ENCODE results near the gene CEP41. TPM values are rescaled to one million over a fixed set of nuclear protein-coding genes. Genes with fewer than 3 reads are reported as not detected.

CEP41 gene
- total RNA-seq, 1 donor from 2014 or later = 29.3 TPM

GRCh38 chr7:130410868-130411541 is 29.8 kb downstream of the CEP41 start:
- no peak for TF ChIP-seq CTCF (conservative IDR thresholded peaks at IDR 0.05)
- no peaks in the 10 kb centered on the region for H3K27me3 Mint-ChIP-seq (ENCODE audit: low read depth)
- no peaks in the 10 kb centered on the region for H3K36me3 Mint-ChIP-seq (ENCODE audit: low read depth)
- H3K4me3 Mint-ChIP-seq = no peak overlapping the region
- no peak for DNase-seq (ENCODE audit: low read depth, low spot score)
- peaks cover 43% of the 10 kb centered on the region for H3K4me1 Mint-ChIP-seq
- H3K9me3 Mint-ChIP-seq = no peaks in the 10 kb centered on the region
- no peak overlapping the region for H3K27ac Mint-ChIP-seq (ENCODE audit: unreplicated experiment)

GRCh38 chr7:130409712-130410072 is 31.1 kb downstream of the CEP41 start:
- Mint-ChIP-seq H3K27ac (ENCODE audit: unreplicated experiment) (peak overlapping the region; percentile 80), H3K36me3 (ENCODE audit: low read depth) (no peaks in the 10 kb centered on the region)

GRCh38 chr7:130409067-130409711 is 31.6 kb downstream of the CEP41 start:
- no peak overlapping the region for H3K4me3 Mint-ChIP-seq
- H3K4me1 Mint-ChIP-seq = peaks cover 43% of the 10 kb centered on the region
- H3K27ac Mint-ChIP-seq (ENCODE audit: unreplicated experiment) = peak overlapping the region; percentile 57
- H3K36me3 Mint-ChIP-seq (ENCODE audit: low read depth) = no peaks in the 10 kb centered on the region
- no peak for TF ChIP-seq CTCF (conservative IDR thresholded peaks at IDR 0.05)
- H3K9me3 Mint-ChIP-seq = no peaks in the 10 kb centered on the region
- DNase-seq (ENCODE audit: low read depth, low spot score) = no peak
- no peaks in the 10 kb centered on the region for H3K27me3 Mint-ChIP-seq (ENCODE audit: low read depth)

More at GRCh38 chr7:130409712-130410072, 31.1 kb downstream of the CEP41 start:
- Mint-ChIP-seq H3K4me3 (no peak overlapping the region), H3K9me3 (no peaks in the 10 kb centered on the region), H3K27me3 (ENCODE audit: low read depth) (no peaks in the 10 kb centered on the region), H3K4me1 (peaks cover 43% of the 10 kb centered on the region)
- TF ChIP-seq CTCF (conservative IDR thresholded peaks at IDR 0.05) = no peak
- no peak for DNase-seq (ENCODE audit: low read depth, low spot score)

GRCh38 chr7:130405003-130405402 is 35.8 kb downstream of the CEP41 start:
- peaks cover 18% of the 10 kb centered on the region for H3K4me1 Mint-ChIP-seq
- H3K36me3 Mint-ChIP-seq (ENCODE audit: low read depth) = peaks cover 10% of the 10 kb centered on the region
- TF ChIP-seq CTCF (conservative IDR thresholded peaks at IDR 0.05) = no peak

GRCh38 chr7:130401578-130401977 is 39.2 kb downstream of the CEP41 start:
- Mint-ChIP-seq H3K9me3 (no peaks in the 10 kb centered on the region), H3K36me3 (ENCODE audit: low read depth) (peaks cover 12% of the 10 kb centered on the region), H3K4me3 (no peak overlapping the region), H3K27ac (ENCODE audit: unreplicated experiment) (no peak overlapping the region), H3K27me3 (ENCODE audit: low read depth) (no peaks in the 10 kb centered on the region), H3K4me1 (peaks cover 12% of the 10 kb centered on the region)
- no peak for DNase-seq (ENCODE audit: low read depth, low spot score)
- TF ChIP-seq CTCF (conservative IDR thresholded peaks at IDR 0.05) = no peak

More at GRCh38 chr7:130405003-130405402, 35.8 kb downstream of the CEP41 start:
- no peak for DNase-seq (ENCODE audit: low read depth, low spot score)
- Mint-ChIP-seq H3K9me3 (no peaks in the 10 kb centered on the region), H3K27me3 (ENCODE audit: low read depth) (no peaks in the 10 kb centered on the region), H3K4me3 (no peak overlapping the region), H3K27ac (ENCODE audit: unreplicated experiment) (no peak overlapping the region)

Data from neural crest cell (in vitro differentiated cells).